Subcutaneous preadipocyte (primary cell): ENCODE results near the gene CDK4. TPM values are rescaled to one million over a fixed set of nuclear protein-coding genes. Genes with fewer than 3 reads are reported as not detected.

ENCODE experiments used
- total RNA-seq: library from RNA; depleted of rRNA; stranded (reverse); fragments of >200 nt; gene quantifications from 2 replicates; pipeline ENCODE4 v1.2.3, GENCODE V29; 2012

The CDK4 gene
- 238 and 247 TPM in 2 replicates for total RNA-seq

DNA sequence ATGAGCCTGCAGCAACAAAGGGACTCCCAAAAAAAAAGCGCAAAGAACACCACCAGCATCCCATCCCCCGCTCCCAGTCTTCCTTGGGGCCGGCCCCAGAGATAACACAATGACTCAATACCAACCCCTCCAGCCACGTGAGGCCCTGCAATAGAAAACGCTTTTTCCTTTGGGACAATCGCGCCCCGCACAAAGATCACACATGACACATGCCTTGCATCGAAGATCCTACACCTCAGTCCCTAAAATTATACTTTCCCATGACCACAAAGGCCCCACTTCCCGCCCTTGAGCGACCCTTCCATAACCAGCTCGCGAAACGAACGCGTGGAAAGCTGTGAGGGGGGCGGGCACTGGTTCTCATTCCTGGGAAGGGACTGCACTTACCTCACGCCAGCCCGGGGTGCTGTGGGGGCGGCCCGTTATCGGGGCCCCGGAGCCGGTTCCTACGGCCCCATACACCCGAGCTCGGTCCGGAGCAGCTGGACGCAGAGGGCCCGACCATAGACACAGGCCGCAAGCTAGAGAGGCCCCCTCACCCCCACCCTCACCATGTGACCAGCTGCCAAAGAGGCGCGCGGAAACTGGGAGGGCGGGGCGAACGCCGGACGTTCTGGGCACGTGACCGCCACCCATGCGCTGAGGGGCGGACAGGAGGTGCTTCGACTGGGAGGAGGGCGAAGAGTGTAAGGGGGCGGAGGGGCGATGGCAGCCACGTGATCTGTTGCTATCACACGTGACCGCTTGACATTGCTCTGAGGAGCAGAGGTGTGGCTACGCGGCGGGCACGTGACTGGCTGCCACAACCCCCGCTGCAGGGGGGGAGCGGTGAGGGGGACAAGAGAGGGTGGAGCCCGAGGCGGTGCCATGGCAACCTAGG, at the start of gene CDK4:
Gene CDK4 (minus strand): TSS at position 523 of the 880 bp plus-strand sequence. CDS start 593 bp downstream, outside the sequence.

DNA sequence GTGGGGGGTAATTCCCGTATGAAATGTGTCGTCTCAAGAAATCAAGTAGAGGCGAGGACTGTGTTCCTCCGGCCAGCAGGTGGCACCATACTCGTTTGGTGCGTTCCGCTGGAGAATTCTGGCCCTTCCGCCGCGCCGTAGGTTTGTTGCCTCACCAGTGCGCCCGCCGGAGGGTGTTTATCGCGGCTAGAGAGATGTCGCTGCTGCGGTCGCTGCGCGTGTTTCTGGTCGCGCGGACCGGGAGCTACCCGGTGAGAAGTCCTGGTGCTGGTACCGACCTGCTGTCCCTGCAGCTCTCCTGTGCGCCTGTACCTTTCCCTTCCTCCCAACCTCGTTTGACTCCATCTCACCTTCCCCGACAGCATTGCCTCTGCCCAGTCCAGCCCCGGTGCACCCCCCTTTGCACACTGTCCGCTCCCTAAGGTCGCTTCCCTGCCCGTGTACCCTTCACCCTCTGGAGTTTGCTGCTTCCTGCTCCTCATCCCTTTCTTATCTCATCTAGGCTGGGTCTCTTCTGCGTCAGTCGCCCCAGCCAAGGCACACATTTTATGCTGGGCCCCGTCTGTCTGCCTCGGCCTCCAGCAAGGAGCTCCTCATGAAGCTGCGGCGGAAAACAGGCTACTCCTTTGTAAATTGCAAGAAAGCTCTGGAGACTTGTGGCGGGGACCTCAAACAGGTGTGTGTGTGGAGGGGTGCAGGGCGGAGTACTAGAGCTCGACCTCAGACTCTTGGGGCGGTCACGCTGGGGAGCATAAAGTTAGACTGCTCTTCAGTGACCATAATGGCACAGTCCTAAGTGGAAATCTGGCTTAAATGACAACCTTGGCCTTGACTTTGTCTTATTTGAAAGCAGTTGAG, 30.7 kb upstream of the CDK4 start, which contains the start of gene TSFM:
Gene TSFM (plus strand): TSS at position 180 of the 858 bp plus-strand sequence. CDS start 15 bp downstream, at position 195.

DNA sequence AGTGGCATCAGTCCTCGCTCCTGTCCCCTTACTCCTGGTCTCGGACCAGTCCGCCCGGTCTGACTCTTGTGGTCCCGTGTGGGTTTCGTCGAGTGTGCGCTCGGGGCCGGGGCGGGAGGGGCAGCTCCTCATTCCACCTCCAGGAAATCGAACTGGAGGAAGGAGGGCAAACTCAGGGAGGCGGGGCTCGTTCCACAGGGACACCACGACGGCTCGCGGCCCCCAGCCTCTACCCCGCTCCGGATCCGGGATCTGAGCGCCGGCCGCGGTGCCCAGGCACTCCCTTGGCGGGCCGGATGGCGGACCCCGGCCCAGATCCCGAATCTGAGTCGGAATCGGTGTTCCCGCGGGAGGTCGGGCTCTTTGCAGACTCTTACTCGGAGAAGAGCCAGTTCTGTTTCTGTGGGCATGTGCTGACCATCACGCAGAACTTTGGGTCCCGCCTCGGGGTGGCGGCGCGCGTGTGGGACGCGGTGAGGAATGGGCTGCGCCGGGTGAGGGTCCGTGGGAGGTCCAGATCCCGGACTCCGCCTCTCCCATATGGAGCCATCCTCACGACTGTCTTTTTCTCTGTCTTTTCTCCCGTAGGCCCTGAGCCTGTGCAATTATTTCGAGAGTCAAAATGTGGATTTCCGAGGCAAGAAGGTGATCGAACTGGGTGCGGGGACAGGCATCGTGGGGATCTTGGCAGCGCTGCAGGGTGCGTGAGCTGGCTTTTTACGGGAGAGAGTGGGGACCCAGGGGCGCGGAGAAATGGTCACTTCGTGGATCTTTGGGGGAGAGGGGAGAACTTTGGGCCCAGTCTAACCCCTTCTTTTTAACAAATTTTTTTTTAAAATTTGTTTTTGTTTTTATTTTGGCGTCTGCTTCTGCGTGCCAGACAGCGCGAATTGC, 20.6 kb upstream of the CDK4 start, which contains the start of gene EEF1AKMT3:
Gene EEF1AKMT3 (plus strand): TSS at position 186 of the 894 bp plus-strand sequence. CDS start 111 bp downstream, at position 297.

DNA sequence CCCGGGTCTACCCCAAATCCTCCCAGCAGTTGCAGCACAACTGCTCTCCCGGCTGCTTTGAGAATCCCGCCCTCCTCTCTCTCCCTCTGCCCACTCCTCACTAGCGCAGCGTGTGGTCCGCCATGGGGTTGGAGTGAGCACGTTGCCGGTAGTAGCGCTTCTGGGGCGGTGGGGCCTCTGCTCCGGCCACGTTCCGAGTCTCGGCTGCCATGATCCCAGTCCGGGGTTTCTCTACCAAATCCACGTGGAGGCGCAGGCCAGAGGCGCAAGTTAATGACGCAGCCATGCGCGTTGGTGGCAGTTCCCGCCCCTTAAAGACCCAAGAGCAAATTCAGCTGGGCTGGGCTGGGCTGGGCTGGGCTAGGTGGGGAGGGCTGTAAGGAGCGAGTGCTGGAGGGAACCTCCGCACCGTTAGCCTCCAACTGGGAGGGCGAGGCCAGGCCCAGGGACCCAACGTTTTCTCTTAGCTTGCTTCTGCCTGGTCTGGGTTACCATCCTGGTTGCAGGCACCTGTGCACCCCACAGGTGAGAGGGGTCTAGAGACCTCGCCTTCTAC, 19.8 kb upstream of the CDK4 start, which contains the start of gene METTL1:
Gene METTL1 (minus strand): TSS at position 233 of the 556 bp plus-strand sequence. CDS start 22 bp downstream, at position 211.

DNA sequence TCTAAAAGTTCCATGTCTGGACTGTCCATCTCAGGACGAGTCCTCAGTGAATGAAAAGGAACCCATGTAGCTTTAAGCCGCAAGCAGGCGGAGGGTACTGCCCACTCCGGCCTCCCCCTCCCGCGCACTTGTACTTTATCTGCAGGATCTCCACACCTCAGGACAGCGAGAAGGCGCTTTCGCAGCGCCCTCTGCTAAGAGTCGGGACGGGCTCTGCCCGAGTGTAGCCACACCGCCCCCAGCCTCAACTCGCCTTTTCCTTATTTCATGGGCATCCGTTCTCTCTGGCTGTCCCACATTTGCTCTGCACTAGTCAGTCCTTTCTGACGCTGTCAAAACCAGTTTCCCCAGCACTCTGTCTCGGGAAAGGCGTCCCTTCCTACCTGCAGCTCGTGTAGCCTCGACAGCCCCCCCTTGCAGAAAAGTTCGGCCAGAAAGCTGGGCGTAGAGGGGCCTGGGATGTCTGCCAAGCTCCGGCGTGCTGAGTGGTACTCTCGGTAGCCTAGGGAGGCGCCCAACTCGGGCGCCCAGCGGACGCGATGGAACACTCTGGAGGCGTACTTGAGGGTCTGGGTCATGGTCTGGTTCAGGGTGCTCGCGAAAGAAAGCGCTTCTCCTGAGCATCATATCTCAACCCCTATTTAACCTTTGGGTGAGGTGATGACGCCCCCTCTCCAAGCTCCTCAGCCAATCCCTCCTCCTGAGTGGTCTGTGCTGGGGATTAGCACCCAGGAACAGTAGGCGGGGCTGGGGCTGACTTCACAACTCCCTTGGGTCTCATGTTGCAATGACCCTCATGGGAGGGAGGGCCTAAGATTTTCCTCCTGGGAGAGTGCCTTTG, 14.6 kb upstream of the CDK4 start, which contains the start of gene CYP27B1:
Gene CYP27B1 (minus strand): TSS at position 615 of the 841 bp plus-strand sequence. CDS start 37 bp downstream, at position 578.

DNA sequence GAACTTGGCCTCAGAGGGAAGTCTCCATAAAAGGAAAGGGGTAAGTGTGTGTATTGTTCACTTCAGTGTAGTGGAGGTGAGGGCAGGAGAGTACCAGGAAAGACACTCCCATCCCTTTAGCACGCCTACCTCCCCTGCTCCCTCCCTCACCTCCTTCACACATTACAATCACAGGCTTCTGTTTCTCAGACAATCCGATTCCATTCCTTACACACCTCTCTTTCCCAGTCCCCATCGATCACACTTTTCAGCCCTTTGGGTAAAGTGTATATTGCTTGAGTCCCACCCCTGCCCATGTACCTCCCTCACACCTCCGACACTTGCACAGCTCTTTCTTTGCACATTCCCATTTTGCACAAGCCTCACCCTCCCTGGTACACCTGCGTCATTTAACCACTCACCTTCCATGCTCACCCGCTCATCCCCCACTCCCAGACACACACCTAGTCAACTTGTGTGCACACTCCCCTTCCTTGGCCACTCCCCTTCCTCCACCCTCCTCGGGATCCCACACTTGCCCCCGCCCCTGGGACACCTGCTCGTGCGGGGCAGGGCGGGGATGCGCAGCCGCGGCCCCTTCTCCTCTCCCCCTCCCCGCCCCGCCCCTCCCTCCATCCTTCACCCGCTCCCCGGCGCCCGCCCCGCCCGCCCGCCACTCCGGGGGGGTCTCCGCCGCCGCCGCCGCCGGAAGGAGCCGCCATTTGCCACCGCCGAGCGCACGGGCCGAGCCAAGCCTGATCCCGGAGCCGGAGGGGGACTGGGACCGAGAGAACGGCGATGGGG, 2.5 kb upstream of the CDK4 start, which contains the start of gene MARCHF9:
Gene MARCHF9 (plus strand): TSS at position 693 of the 783 bp plus-strand sequence. CDS start 426 bp downstream, outside the sequence.

DNA sequence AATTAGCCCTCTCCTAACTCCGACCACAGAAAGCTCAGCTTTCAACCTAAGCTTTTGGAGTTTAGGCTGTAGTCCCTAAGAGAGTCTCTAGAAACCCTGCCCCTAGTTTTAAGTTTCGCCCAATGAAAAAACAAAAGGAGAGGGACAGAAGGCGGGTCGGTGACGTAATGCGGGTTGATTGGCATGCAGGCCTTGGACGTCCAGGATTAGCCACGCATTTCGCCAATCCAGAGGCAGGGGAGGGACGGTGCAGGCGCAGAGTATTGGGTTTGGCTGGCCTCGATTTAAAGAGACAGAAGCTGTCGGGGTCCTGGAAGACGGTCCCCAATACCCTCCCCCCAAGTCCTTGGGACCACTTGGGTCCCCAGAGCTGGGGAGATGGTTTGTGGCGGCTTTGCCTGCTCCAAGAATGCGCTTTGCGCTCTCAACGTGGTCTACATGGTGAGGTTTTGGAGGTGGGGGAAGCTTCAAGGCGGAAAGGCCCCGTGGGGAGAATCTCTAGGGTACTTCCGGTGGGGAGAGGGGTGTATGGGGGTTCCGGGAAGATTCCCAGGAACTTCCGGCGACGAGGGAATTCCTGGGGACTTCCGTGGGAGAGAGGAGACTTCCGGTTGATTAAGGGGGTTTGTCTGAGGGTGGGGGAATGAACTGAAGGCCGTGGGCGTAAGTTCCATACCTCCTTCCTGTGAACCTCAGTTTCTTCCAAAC, 7.2 kb downstream of the CDK4 start, which contains the start of gene TSPAN31:
Gene TSPAN31 (plus strand): TSS at position 263 of the 708 bp plus-strand sequence. CDS start 116 bp downstream, at position 379.

DNA sequence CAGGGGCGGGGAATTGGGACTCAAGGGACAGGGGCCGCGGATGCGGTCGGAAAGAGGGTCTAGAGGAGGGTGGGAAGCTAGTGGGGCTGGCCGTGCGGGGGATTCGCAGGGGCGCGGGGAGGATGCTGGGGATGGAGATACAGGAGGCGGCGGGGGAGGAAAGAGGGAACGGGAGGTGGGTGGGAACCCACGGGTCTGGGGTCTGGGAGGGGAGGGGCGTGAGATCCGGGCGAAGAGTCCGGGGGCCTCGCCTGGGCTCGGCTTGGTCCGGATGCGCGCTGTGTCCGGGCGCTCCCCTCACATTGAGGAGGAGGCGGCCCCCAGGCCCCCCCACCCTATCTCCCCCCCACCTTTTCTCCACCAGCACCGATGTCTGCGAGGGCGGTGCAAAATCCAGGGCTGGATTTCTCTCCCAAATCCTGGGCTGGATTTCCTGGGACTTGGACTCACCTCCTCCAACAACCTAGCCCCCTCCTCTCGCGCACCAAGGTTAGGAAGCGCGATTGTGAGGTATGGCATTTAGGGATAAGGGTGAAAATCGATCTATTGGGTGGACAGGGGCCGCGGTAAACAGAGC, 13.4 kb downstream of the CDK4 start, which contains the start of gene AGAP2:
Gene AGAP2 (minus strand): TSS at position 82 of the 577 bp plus-strand sequence. CDS start 496 bp downstream, outside the sequence.

Other genes starting within 250 kb of the CDK4 start
- 16.6 and 19.1 TPM in 2 replicates for gene DDIT3, start 231.8 kb downstream of the CDK4 start, total RNA-seq
- 2.9 and 5.7 TPM in 2 replicates for gene MBD6, start 229.5 kb downstream of the CDK4 start, total RNA-seq
- 89.3 and 95.6 TPM in 2 replicates for gene DCTN2, start 205.1 kb downstream of the CDK4 start, total RNA-seq
- under 0.01 and 0.20 TPM in 2 replicates for gene KIF5A, start 202.3 kb downstream of the CDK4 start, total RNA-seq
- gene PIP4K2C, start 161.1 kb downstream of the CDK4 start, total RNA-seq, result 1.8 and 2.6 TPM in 2 replicates
- 0.78 and 3.7 TPM in 2 replicates for gene DTX3, start 147.5 kb downstream of the CDK4 start, total RNA-seq
- gene ARHGEF25, start 140.9 kb downstream of the CDK4 start, total RNA-seq, result 0.98 and 4.0 TPM in 2 replicates
- gene B4GALNT1, start 119.1 kb downstream of the CDK4 start, total RNA-seq, result under 0.01 and 0.20 TPM in 2 replicates
- gene OS9, start 58.2 kb downstream of the CDK4 start, total RNA-seq, result 80.9 and 99.9 TPM in 2 replicates
- under 0.01 and 0.39 TPM in 2 replicates for gene AGAP2, start 13.6 kb downstream of the CDK4 start, total RNA-seq
- gene TSPAN31, start 7.3 kb downstream of the CDK4 start, total RNA-seq, result 23.3 and 28.3 TPM in 2 replicates
- 1.2 and 1.8 TPM in 2 replicates for gene MARCHF9, start 2.8 kb upstream of the CDK4 start, total RNA-seq
- 0.39 and 1.1 TPM in 2 replicates for gene CYP27B1, start 14.8 kb upstream of the CDK4 start, total RNA-seq
- gene METTL1, start 19.8 kb upstream of the CDK4 start, total RNA-seq, result 8.1 and 8.2 TPM in 2 replicates
- 6.6 and 9.4 TPM in 2 replicates for gene EEF1AKMT3, start 20.3 kb upstream of the CDK4 start, total RNA-seq
- gene TSFM, start 30.5 kb upstream of the CDK4 start, total RNA-seq, result 16.6 and 27.2 TPM in 2 replicates
- 1.8 and 3.7 TPM in 2 replicates for gene AVIL, start 66.4 kb upstream of the CDK4 start, total RNA-seq
- 62.6 and 79.7 TPM in 2 replicates for gene CTDSP2, start 94.4 kb upstream of the CDK4 start, total RNA-seq
- 5.3 and 10.3 TPM in 2 replicates for gene ATP23, start 189.3 kb upstream of the CDK4 start, total RNA-seq